Stimulated activated CD8-positive, alpha-beta memory T cell treated with anti-CD3 and anti-CD28 coated beads, Interleukin-7, amount 100 ng/mL, for 4 hours (primary cell): ENCODE data around the gene ANKRD63.

ENCODE experiments used
- DNase-seq, 2 donors: peaks; one replicate each; pipeline ENCODE4 v3.0.0-alpha.2; 2020; ENCODE audit warnings: low read depth in 2 of 2

Gene ANKRD63

DNA sequence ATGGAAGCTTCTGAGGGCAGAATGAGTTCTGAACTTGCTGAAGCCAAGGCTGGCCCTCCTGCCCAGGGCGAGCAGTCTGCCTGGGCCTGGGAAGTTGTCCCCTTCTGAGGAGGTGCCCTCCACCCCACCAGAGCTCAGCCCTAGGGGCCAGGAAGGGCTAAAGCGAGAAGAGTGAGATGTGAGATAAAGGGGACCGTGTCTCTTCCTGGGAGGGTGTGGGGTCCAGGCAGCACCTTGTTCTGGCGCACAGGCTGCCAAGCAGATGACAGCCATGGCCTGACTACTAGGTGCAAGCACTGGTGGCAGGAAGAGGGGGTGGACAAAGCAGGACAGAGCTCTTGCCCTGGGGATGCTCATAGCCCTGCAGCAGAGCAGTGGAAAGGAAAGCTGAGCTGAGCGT lies 40.3 kb downstream of the ANKRD63 start:
- no peak for DNase-seq

DNA sequence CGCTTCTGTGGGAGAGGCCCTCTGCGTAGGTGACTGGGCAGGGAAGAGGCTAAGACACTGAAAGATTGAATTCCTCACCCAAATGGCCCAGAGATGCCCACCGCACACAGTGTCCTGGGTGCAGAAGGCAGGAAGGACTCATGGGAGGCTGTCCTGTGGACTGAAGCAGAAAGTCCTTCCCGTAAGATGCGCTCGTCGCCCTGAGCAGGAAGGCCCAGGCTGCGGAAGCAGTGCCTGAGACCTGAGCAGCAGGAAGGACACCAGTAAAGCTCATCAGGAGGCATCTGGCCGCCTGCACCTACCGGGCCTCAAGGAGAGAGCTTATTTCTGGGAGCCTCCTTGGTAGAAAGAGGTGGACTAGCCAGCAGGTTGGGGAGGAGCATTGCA lies 40.7 kb downstream of the ANKRD63 start:
- DNase-seq: no peak

DNA sequence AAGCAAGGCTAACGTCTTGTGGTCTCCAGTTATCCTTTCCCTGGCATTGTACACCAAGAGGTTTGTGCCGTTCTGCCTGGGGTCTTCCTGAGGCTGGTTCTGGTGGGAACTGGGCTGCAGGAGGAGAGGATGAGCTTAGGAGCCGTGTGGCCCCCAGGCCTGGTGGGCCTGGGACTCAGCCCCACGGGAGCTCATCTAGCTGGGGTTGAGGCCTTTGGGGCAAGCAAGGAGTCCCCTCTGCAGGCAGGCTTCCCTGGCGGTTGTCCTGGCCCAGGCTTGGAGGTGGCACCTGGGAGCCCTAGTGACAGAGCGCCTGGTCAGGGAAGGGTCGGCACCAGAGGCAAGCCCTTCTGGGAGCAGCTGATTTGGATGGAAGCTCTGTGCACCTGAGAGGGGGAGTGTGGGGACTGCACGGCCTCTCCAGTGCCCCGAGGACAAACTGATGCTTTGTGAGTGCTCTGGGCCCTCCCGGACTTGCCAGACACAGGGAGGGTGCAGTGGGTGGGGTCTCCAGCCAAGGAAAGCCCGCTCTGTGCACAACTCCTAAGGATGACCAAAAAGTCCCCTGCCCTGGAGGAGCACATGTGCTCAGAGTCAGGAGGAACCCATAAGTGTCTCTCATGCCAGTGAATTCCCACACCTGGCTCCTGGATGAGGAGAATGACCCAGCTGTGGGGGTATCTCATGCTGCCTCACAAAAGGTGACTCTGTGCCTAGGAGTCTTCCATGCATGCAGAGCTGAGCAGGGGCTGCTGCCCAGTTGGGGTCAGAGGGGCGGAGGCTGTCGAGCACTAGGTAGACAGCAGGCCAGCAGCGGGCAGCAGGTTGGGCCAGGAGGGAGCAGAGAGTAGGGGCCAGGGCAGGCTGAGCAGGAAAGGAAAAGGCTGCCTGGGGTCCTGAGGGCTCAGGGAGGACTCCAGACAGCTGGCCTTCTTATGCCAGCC lies 41.3 kb downstream of the ANKRD63 start:
- DNase-seq: no peak

DNA sequence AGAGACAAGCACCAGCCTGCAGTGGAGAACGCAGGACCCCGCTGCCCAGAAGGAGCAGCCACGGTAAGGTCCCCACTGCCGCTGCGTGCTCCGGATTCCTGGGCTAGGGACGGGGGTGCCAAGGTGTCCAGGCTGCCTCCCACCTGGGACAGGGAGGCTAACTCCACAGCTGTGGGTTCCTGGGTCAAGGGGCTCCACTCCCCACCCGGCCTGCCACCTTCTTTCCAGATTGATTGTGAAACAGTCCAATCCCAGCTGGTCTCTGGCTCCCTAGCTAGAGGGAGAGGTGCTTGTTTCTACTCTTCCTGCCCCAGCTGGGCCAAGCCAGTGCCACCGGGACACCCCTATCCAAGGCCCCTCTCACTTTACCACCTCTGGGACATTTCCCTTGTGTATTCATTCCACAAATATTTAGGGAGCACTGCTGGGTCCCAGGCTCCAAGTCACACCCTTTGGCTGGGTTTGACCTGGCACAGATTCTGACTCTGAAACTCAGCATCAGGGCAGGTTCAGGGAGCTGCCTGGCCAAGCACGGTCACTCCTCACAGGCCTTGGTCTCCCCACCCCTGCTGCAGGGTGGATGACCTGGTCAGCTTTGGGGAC lies 42.1 kb downstream of the ANKRD63 start:
- DNase-seq: no peak

DNA sequence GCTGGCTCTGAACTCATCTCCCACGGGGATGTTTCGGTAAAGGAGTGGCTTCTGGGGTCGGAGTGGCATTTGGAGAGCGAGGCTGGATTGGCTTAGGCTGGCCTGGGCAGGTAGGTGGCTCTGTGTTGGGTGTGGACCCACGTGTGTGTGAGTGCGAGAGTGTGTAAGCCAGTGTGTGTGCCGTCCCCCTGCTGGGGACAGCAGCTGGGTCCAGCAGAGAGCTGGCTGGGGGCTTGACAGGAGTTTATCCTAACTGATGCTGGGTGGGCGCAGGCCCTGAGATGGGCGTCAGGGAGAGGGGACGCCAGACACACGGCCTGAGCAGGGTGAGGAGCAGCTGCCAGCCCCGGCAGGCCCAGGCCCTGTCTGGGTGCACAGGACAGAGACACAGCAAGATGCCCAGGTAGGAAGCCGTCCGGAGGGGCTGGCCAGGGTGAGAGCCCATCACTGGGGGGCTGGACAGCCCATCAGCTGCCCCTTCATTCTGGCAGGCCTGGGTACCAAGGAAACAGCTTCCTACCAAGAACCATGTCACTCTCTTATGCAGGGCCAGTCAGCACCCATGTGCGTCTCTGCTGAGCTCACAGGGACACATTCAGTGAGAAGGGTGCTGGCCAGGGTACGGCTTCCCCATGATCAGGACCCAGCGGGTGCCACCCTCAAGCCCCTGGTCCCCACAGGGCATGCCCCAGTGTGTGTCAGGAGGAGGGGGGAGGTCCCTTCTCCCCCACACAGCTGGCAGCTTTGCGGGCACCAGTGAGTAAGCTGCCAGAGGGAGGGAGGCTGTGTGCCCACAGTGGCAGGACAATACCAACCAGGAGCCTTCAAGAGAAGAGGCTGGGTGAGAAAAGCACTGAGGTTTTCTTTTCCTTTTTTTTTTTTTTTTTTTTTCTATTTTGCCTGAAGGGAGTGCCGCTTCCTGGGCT lies 42.9 kb downstream of the ANKRD63 start:
- DNase-seq: no peak

DNA sequence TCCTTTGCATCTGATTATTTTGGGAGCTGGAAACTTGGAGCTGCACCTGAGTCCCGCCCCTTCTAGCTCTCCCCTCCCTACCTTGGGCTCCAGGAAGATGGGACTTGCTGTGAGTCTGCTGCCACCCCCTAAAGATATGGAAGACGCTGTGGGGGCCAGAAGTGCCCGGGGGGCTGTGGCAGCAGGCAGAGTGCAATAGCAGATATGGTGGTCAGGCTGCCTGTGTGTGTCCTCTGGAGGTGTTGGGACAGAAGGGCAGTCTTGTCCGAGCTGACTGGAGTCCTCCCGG lies 43.5 kb downstream of the ANKRD63 start:
- DNase-seq: no peak

DNA sequence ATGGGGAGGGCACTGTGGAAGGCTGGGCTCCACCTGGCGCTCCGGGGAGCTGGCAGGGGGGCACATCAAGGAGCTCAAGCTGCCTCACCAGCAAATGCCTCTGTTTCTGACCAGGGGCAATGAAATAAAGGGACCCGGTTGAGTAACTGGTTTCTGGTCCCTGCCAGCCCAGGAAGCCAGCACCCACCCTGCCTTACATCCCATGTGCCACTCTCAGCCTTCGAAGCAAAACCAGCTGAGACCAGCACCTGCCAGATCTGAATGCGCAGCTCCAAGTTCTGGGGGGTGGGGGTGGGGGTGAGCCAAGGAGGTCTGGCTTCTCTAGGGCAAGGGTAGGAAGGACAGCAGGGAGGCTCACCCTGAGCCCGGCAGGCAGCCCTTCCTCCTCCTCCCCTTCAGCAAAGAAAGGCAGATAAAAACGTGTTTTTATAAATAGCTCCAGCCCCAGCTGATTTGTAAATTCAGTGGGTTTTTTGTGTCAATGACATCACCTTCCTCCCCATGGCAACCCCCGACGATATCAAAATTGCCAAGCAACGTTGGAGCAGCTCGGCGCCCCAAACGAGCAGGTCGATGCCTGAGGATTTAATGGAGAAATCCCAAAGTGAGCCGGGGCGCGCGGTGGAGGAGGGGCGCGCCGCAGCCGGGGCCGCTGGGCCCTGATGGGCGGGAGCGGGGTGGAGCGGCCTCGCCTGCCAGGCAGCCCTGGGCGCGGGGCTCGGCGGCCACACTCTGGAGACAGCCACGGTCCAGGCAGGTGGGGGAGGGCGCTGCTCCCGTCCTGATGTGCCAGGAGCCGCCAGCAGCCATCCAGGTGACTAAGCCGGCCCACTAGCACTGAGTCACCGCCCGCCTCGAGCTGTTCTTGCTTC lies 44.1 kb downstream of the ANKRD63 start, which contains the start of gene PAK6:
Gene PAK6, plus strand, starts transcription at position 532 of the 872 bp plus-strand sequence. CDS start 25,723 bp downstream, outside the sequence.
- no peak for DNase-seq

DNA sequence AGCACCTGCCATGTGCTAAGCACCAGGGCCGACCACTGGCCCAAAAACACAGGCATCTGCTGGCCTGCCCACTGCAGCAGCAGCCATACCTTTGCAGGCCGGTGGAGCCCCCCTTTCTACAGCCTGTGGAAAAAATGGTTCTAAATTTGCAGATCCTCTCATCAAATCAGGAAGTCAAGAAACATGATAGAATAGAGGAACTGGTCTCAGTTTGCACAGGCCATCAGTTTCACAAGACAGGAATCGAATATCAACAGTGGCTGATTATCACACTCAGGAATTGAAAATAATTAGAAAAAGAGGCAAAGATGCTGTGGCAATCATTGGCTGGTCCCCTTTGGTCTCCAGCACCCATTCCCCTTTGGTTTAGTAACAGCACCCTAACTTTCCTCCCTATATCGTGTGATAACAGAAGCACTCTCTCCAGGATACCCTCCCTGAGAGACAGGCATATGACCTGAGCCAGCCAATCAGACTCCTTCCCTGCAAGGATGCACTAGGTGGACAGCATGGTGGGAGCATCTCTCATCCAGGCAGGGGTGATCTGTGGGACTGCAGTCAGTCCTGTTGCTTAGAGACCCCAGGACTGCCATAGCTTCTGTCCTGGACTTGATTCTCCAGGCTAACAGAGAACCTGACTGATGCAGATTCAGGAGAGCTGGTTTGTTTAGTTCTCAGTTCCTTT lies 47.5 kb downstream of the ANKRD63 start:
- no peak for DNase-seq

DNA sequence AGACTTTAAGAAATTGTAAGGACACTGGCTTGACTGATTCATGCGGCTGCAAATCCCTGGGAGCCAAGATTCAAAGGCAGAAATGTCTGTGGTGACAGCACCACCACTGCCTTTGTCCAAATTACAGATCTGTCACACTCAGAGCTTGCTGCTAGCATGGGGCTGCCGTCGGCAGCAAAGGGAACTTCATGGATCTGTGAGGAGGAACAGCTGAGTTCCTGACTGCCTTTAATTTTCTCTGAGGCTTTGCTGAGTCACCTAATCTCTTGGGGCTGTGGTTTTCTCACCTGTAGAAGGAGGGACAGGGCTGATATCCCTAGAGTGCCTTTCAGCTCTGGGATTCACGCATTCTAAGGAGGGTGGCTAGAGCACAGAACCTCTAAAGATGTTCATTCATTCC lies 48.1 kb downstream of the ANKRD63 start:
- no peak for DNase-seq

DNA sequence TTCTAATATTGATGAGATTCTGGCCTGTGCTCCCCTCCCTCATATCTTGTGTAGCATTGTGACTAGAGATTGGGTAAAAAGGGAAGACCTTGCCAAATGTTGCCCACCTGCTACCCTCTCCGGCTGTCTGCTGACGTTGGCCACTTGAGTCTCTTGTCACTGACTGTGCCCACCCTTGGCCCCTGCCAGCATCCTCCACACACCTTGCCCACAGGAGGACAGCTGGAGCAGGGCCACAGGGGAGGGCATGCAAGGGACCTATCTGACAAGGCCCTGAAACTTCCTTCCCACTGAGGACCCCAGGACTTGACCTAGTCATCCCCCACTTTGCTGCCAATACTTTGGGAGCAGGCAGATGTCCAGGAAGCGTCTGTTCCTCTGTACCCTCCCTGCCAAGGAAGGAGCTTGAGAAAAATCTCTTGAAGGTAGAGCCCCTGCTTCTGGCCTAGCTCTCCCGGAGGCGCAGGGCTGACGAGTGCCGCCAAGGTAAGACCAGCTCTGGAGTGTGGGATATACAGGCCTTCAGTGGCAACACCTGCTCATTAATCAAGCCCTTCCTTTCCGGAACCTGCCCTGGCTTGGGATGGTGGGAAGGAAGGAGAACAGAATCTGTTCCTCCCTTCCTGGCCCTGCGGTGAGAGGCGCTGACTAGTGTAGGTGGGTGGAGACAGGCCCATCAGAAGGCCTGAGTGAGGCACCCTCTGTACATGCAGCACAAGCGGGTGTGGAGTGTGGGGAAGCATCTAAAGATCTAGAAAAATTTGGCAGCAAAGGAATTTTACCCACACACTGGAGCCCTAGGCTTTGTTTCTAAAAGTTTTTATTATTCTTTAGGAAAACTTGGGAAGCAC lies 48.9 kb downstream of the ANKRD63 start:
- no peak for DNase-seq

DNA sequence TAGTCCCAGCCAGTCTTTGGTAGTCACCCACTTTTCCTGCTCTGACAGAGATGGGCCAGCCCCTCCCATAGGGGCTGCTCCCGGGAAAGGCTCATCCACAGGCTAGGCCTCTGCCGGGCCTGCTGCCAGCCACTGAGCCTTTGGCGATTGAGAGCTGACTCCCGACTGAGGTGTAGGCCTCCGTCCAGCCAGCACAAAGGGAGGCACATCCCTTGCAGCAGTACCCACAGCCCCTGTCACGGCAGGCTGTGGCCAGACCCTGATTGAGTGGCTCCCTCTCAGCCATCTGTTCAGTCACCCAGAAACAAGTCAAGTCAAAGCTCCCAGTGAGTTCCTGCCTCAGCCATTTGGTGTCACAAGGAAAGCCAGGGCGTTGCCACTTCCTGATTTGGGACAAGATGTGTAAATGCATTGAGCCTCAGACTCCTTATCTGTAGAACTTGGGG lies 50.2 kb downstream of the ANKRD63 start:
- no peak for DNase-seq
